Neural progenitor cell (in vitro differentiated cells): ENCODE measurements around the gene DPF3.

Source experiments
- CTCF ChIP-seq: fragments of 200-600 bp; sonication (generic); IDR thresholded peaks from 2 replicates; pipeline ENCODE4 v1.5.1; 2017; ENCODE audit warnings: antibody characterized with exemption, mild to moderate bottlenecking
- EZH2 ChIP-seq: fragments of 200-600 bp; sonication (generic); IDR thresholded peaks from 2 replicates; pipeline ENCODE4 v1.6.1; 2017; ENCODE audit warnings: antibody characterized with exemption, mild to moderate bottlenecking, moderate library complexity

- no peak for TF ChIP-seq CTCF
- TF ChIP-seq EZH2: no peak
Observed at GRCh38 chr14:72845196-72845595, 48.7 kb downstream of the DPF3 start.
